HepG2 (cell line): ENCODE measurements around the gene ZNF629. TPM values are rescaled to one million over a fixed set of nuclear protein-coding genes. Genes with fewer than 3 reads are reported as not detected.

Experiments used
- ATAC-seq: fragments of 200-7000 bp; cut with Tn5 transposase; 3 replicates; pipeline ENCODE4 v1.9.1; 2020; ENCODE audit warnings: mild to moderate bottlenecking, moderate library complexity
- BruUV-seq: library from RNA; stranded (reverse); fragments of 400-500 nt; replicated peaks from 2 replicates; lab custom pipeline; 2021; lab: Mats Ljungman, UMichigan
- CTCF ChIA-PET: fragments of 300-600 bp; formaldehyde crosslinking; extraction: SDS; loops from one replicate; lab custom pipeline; 2021; ENCODE audit warnings: low total read pairs, inconsistent platforms, low intra/inter-chr PET ratio; lab: Yijun Ruan, JAX
- POLR2A ChIA-PET: fragments of 350-600 bp; sonication (Branson Sonifier 250); formaldehyde crosslinking; loops from one replicate; lab custom pipeline; 2020; ENCODE audit warnings: antibody characterized with exemption, inconsistent platforms; lab: Yijun Ruan, JAX
- DNase-seq: peaks from one replicate; pipeline ENCODE4 v3.0.0-alpha.2; 2015; ENCODE audit warnings: low spot score
- FAIRE-seq: peaks from 3 replicates; lab custom pipeline; 2011; peaks lifted over from hg19 to GRCh38; lab: Jason Lieb, UNC
- H2AFZ ChIP-seq: one replicate; pipeline ENCODE4 v1.6.1; 2011; ENCODE audit warnings: low read length, inconsistent platforms
- H3K27ac ChIP-seq: fragments of 300-600 bp; 3 replicates; pipeline ENCODE4 v1.8.0; 2011; ENCODE audit warnings: mixed run types, mild to moderate bottlenecking, mixed read lengths, low read length, inconsistent platforms; ENCODE audit not compliant: insufficient read depth; ENCODE audit errors: extremely low read length
- H3K27me3 ChIP-seq, 2 experiments: fragments of 200-600 bp in 1 of 2; 2 replicates in 1 of 2; 3 replicates in 1 of 2; pipeline versions ENCODE4 v1.6.0 to v1.8.0; 2011; ENCODE audit warnings: low read length in 2 of 2, mild to moderate bottlenecking in 2 of 2, moderate library complexity in 2 of 2, inconsistent platforms in 1 of 2; ENCODE audit not compliant: insufficient read depth in 2 of 2, control insufficient read depth in 1 of 2
- H3K36me3 ChIP-seq, 2 experiments: fragments of 200-600 bp in 1 of 2; replicated peaks in 1 of 2; 2 replicates in 1 of 2; 3 replicates in 1 of 2; pipeline versions ENCODE4 v1.5.1 to v1.8.0; 2011; ENCODE audit warnings: low read length in 2 of 2, inconsistent platforms in 1 of 2; ENCODE audit not compliant: insufficient read depth in 2 of 2, control insufficient read depth in 1 of 2
- H3K4me1 ChIP-seq: 2 replicates; pipeline ENCODE4 v1.5.1; 2012; ENCODE audit warnings: low read length, inconsistent platforms; ENCODE audit not compliant: insufficient read depth
- H3K4me2 ChIP-seq: 2 replicates; pipeline ENCODE4 v1.6.0; 2011; ENCODE audit warnings: low read depth, low read length, inconsistent platforms
- H3K4me3 ChIP-seq, 3 experiments: fragments of 200-600 bp in 1 of 3; sonication (generic), shearing (Covaris generic) in 1 of 3; replicated peaks in 1 of 3; 2 replicates each; pipeline ENCODE4 v1.5.1; 2011 to 2016; ENCODE audit warnings: low read length in 3 of 3, inconsistent platforms in 2 of 3, low read depth in 2 of 3, mild to moderate bottlenecking in 2 of 3, control low read depth in 1 of 3, mixed read lengths in 1 of 3; ENCODE audit not compliant: insufficient read depth in 1 of 3
- H3K79me2 ChIP-seq: one replicate; pipeline ENCODE4 v1.6.1; 2011; ENCODE audit warnings: low read length, inconsistent platforms; ENCODE audit not compliant: insufficient read depth
- H3K9ac ChIP-seq: 2 replicates; pipeline ENCODE4 v1.6.0; 2011; ENCODE audit warnings: mild to moderate bottlenecking, low read depth, low read length, inconsistent platforms; ENCODE audit not compliant: insufficient read depth
- H3K9me3 ChIP-seq: 2 replicates; pipeline ENCODE4 v1.5.1; 2012; ENCODE audit warnings: mild to moderate bottlenecking, low read length
- H4K20me1 ChIP-seq: 2 replicates; pipeline ENCODE4 v1.6.0; 2011; ENCODE audit warnings: inconsistent platforms, mild to moderate bottlenecking, low read length, moderate library complexity; ENCODE audit not compliant: insufficient read depth
- ADNP ChIP-seq: sonication (generic); formaldehyde crosslinking; IDR thresholded peaks from 2 replicates; pipeline ENCODE4 v1.4.0; 2020; ENCODE audit warnings: missing genetic modification reagents
- BATF2 ChIP-seq: sonication (generic); formaldehyde crosslinking; IDR thresholded peaks from 2 replicates; pipeline ENCODE4 v1.8.0; 2022; ENCODE audit warnings: mild to moderate bottlenecking, missing genetic modification reagents, moderate library complexity
- CCAR2 ChIP-seq: fragments of 200-400 bp; formaldehyde crosslinking; optimal IDR thresholded peaks from 2 replicates; pipeline ENCODE3; 2018; ENCODE audit warnings: low read depth, mild to moderate bottlenecking, low read length, moderate library complexity
- ESRRA ChIP-seq: sonication (generic); formaldehyde crosslinking; IDR thresholded peaks from 2 replicates; pipeline ENCODE4 v1.5.1; 2020; ENCODE audit warnings: mild to moderate bottlenecking, low read depth, missing genetic modification reagents
- HNRNPLL ChIP-seq: fragments of 200-400 bp; formaldehyde crosslinking; IDR thresholded peaks from 2 replicates; pipeline ENCODE4 v1.6.1; 2017; ENCODE audit warnings: mild to moderate bottlenecking, low read depth, low read length; ENCODE audit not compliant: poor library complexity, severe bottlenecking
- KLF12 ChIP-seq: sonication (generic); formaldehyde crosslinking; IDR thresholded peaks from 2 replicates; pipeline ENCODE4 v1.4.0; 2020; ENCODE audit warnings: missing genetic modification reagents, borderline replicate concordance
- MAZ ChIP-seq, 2 experiments: sonication (generic) in 1 of 2; formaldehyde crosslinking in 1 of 2; IDR thresholded peaks; 2 replicates each; pipeline versions ENCODE4 v1.5.0 to v1.6.1; 2012 to 2020; ENCODE audit warnings: low read depth in 2 of 2, mild to moderate bottlenecking in 2 of 2, borderline replicate concordance in 1 of 2, improper control_type of control experiment in 1 of 2, low read length in 1 of 2, missing genetic modification reagents in 1 of 2, moderate library complexity in 1 of 2
- NFIB ChIP-seq: sonication (generic); formaldehyde crosslinking; IDR thresholded peaks from 2 replicates; pipeline ENCODE4 v1.9.0; 2021; ENCODE audit warnings: missing genetic modification reagents, mild to moderate bottlenecking, borderline replicate concordance
- PCBP2 ChIP-seq: fragments of 200-400 bp; formaldehyde crosslinking; optimal IDR thresholded peaks from 2 replicates; pipeline ENCODE3; 2018; ENCODE audit warnings: low read length, low read depth; ENCODE audit not compliant: poor library complexity, severe bottlenecking
- SMARCC2 ChIP-seq: fragments of 450-650 bp; IDR thresholded peaks from 2 replicates; pipeline ENCODE4 v1.6.1; 2017; ENCODE audit warnings: antibody characterized with exemption, mild to moderate bottlenecking
- SNAI1 ChIP-seq: sonication (generic); formaldehyde crosslinking; IDR thresholded peaks from 2 replicates; pipeline ENCODE4 v1.5.0; 2020; ENCODE audit warnings: mild to moderate bottlenecking, missing genetic modification reagents, borderline replicate concordance
- SP1 ChIP-seq, 2 experiments: fragments of 450-650 bp in 1 of 2; sonication (generic) in 1 of 2; formaldehyde crosslinking in 1 of 2; IDR thresholded peaks; 2 replicates each; pipeline versions ENCODE4 v1.4.0 to v1.6.1; 2016 to 2020; ENCODE audit warnings: missing genetic modification reagents in 1 of 2
- ZBTB14 ChIP-seq: sonication (generic); formaldehyde crosslinking; IDR thresholded peaks from 2 replicates; pipeline ENCODE4 v1.4.0; 2020; ENCODE audit warnings: missing genetic modification reagents
- ZBTB7B ChIP-seq: sonication (generic); formaldehyde crosslinking; IDR thresholded peaks from 2 replicates; pipeline ENCODE4 v1.4.0; 2020; ENCODE audit warnings: missing genetic modification reagents
- ZFP36L2 ChIP-seq: sonication (generic); formaldehyde crosslinking; IDR thresholded peaks from 2 replicates; pipeline ENCODE4 v1.4.0; 2020; ENCODE audit warnings: missing genetic modification reagents
- ZNF160 ChIP-seq: sonication (generic); formaldehyde crosslinking; IDR thresholded peaks from 2 replicates; pipeline ENCODE4 v1.8.0; 2022; ENCODE audit warnings: mild to moderate bottlenecking, inconsistent platforms, missing genetic modification reagents
- ZNF230 ChIP-seq: sonication (generic); formaldehyde crosslinking; IDR thresholded peaks from 2 replicates; pipeline ENCODE4 v1.4.0; 2020; ENCODE audit warnings: mild to moderate bottlenecking, missing genetic modification reagents
- ZNF782 ChIP-seq: sonication (generic); formaldehyde crosslinking; IDR thresholded peaks from 2 replicates; pipeline ENCODE4 v1.4.0; 2020; ENCODE audit warnings: missing genetic modification reagents, mild to moderate bottlenecking, borderline replicate concordance
- WGBS: methylation state at CpG from one replicate; pipeline ENCODE4 v1.1.6; 2017; ENCODE audit warnings: low lambda C conversion rate; 5-methylcytosine and 5-hydroxymethylcytosine counted together
- in situ Hi-C: cut with HindIII; loops from 2 replicates; pipeline ENCODE4 v1.10.0; 2017; ENCODE audit warnings: low pct_unique_long_range_greater_than_20kb; ENCODE audit not compliant: extremely low pct_ligation_motif_present
- intact Hi-C: fragments of 100-400 bp; cut with micrococcal nuclease; formaldehyde crosslinking; loops from one replicate; pipeline ENCODE4 v1.10.0; 2022; ENCODE audit not compliant: unreplicated experiment
- polyA plus RNA-seq, 8 experiments: library from polyadenylated mRNA; depleted of rRNA in 3 of 8; stranded (reverse) in 7 of 8; unstranded in 1 of 8; fragments of >200 nt; fragmentation: Illumina TruSeq in 4 of 8; extraction: Trizol in 4 of 8; gene quantifications; 2 replicates each; pipeline versions ENCODE4 v1.2.1 to v1.2.3, GENCODE V29; 2011 to 2016; ENCODE audit warnings: low read depth in 4 of 8, missing spikeins in 1 of 8, mixed read lengths in 1 of 8; ENCODE audit not compliant: insufficient read depth in 1 of 8
- total RNA-seq, 5 experiments: library from RNA; depleted of rRNA; stranded (reverse); fragments of >200 nt; fragmentation: Illumina TruSeq; extraction: Trizol; gene quantifications; 2 replicates each; pipeline ENCODE4 v1.2.3, GENCODE V29; 2016; ENCODE audit warnings: low read depth in 1 of 5
- TF ChIP-seq, protein P1 (sequence below): sonication (generic); formaldehyde crosslinking; IDR thresholded peaks from 2 replicates; pipeline ENCODE4 v1.4.0; 2020; ENCODE audit warnings: missing genetic modification reagents

ZNF629 gene
- total and polyA plus RNA-seq, 2 of the 13 experiments (the other 11 are each of a cell fraction or from before 2014, with no cell fraction given): 6.1 to 16.5 TPM

- TF ChIP-seq PCBP2: no peak
- TF ChIP-seq HNRNPLL: peak; percentile 87
- TF ChIP-seq KLF12: peak; percentile 100
- TF ChIP-seq ZNF230: peak; percentile 79
- no peak for TF ChIP-seq SMARCC2
- TF ChIP-seq CCAR2: no peak
- no peak for TF ChIP-seq MAZ (IDR thresholded peaks at IDR 0.05; ENCODE audit: borderline replicate concordance, low read depth, low read length)
- TF ChIP-seq MAZ (CRISPR knock-in tag; IDR thresholded peaks at IDR 0.05; ENCODE audit: low read depth): peak; percentile 81
These were observed 11.4 kb downstream of the ZNF629 start (continued) for GRCh38 chr16:30775392-30776188.

DNA sequence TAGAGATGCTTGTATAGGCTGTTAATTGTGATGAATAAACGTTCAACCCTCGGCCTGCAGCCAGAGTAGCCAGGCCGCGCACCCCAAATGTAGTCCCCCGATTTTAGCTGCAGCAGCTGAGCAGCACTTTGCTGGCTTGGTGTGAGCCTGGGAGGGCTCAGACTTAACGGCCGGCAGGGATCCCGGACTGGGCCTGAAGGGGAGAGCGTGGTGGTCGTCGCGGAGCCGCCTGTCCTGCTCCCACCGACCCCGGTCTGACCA, 11.9 kb downstream of the ZNF629 start:
- Histone ChIP-seq H3K36me3 (peaks cover 24 to 46% of the 10 kb centered on the region in 2 experiments), H4K20me1 (no peaks in the 10 kb centered on the region), H3K9ac (peak overlapping the region; percentile 92), H3K4me2 (peak overlapping the region; percentile 95), H2AFZ (no peak overlapping the region), H3K27me3 (no peaks in the 10 kb centered on the region; a peak in 1 of 5 replicates), H3K4me3 (peak overlapping the region; percentile 63 to 88 (median 75); a peak in 5 of 6 replicates), H3K9me3 (no peaks in the 10 kb centered on the region), H3K79me2 (peaks cover 9% of the 10 kb centered on the region), H3K27ac (peak overlapping the region; percentile 89), H3K4me1 (peaks cover 36% of the 10 kb centered on the region)
- POLR2A ChIA-PET: interaction anchor here (0.9 to 2.2 kb wide), 16 partner anchors 8 to 343 kb away, joined by 3 to 34 read pairs (median 8); partner anchors contain the start of genes FBRS, FBXL19, KAT8 and PHKG2
- FAIRE-seq (no peak), ATAC-seq (no peak), DNase-seq (no peak)
- CTCF ChIA-PET: no interaction called here
- 50% methylated on average over 2 of the region's 15 CpGs for WGBS
- in situ Hi-C loops: no loop called here
- intact Hi-C loops: loop anchor here (1.0 to 5.0 kb wide), 2 partner anchors 27 to 37 kb away; partner anchors contain the start of gene PHKG2
- BruUV-seq: no TSS peak
- TF ChIP-seq ZBTB14 (CRISPR knock-in tag): 0 out of 2 replicates have a peak, but pooled peaks have one; percentile 8
- TF ChIP-seq BATF2: 0 out of 2 replicates have a peak, but pooled peaks have one; percentile 6
- 0 out of 2 replicates have a peak, but pooled peaks have one; percentile 10 for TF ChIP-seq ADNP (CRISPR knock-in tag)
- no peak for TF ChIP-seq NFIB (CRISPR knock-in tag)
- TF ChIP-seq SNAI1 (CRISPR knock-in tag): 0 out of 2 replicates have a peak, but pooled peaks have one; percentile 64
- TF ChIP-seq, protein P1, sequence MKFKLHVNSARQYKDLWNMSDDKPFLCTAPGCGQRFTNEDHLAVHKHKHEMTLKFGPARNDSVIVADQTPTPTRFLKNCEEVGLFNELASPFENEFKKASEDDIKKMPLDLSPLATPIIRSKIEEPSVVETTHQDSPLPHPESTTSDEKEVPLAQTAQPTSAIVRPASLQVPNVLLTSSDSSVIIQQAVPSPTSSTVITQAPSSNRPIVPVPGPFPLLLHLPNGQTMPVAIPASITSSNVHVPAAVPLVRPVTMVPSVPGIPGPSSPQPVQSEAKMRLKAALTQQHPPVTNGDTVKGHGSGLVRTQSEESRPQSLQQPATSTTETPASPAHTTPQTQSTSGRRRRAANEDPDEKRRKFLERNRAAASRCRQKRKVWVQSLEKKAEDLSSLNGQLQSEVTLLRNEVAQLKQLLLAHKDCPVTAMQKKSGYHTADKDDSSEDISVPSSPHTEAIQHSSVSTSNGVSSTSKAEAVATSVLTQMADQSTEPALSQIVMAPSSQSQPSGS (CRISPR knock-in tag): no peak
- no peak for TF ChIP-seq SP1 (IDR thresholded peaks at IDR 0.05)
- TF ChIP-seq SP1 (CRISPR knock-in tag; IDR thresholded peaks at IDR 0.05): no peak
- TF ChIP-seq ZNF782 (CRISPR knock-in tag): 0 out of 2 replicates have a peak, but pooled peaks have one; percentile 36
- no peak; the same call in 1 of the 2 replicates for TF ChIP-seq ZFP36L2 (CRISPR knock-in tag)
- peak; percentile 73; the same call in 1 of the 2 replicates for TF ChIP-seq ZBTB7B (CRISPR knock-in tag)
- TF ChIP-seq ZNF160: 0 out of 2 replicates have a peak, but pooled peaks have one; percentile 53
- TF ChIP-seq ESRRA: peak; percentile 18
